NCI-H460 (cell line): ENCODE results near the gene GALNT13. TPM values are rescaled to one million over a fixed set of nuclear protein-coding genes. Genes with fewer than 3 reads are reported as not detected.

Experiments used
- DNase-seq: peaks from one replicate; pipeline ENCODE4 v3.0.0-alpha.2; 2016; ENCODE audit warnings: low read depth; ENCODE audit errors: extremely low read depth
- total RNA-seq: library from RNA; depleted of rRNA; stranded (reverse); fragments of >200 nt; shearing (Covaris generic); gene quantifications from 2 replicates; pipeline ENCODE4 v1.2.3, GENCODE V29; 2014

The GALNT13 gene
- total RNA-seq, 1 experiment from 2014 or later: 30.7 TPM

GRCh38 chr2:154203206-154203605, 331.5 kb downstream of the GALNT13 start:
- no peak for DNase-seq

GRCh38 chr2:154203902-154204301, 332.2 kb downstream of the GALNT13 start:
- no peak for DNase-seq

- DNase-seq: no peak
Measured at GRCh38 chr2:154207288-154208047, 335.7 kb downstream of the GALNT13 start.

- DNase-seq: no peak
Measured at GRCh38 chr2:154223726-154224125, 352.0 kb downstream of the GALNT13 start.

- DNase-seq: no peak
Measured at GRCh38 chr2:154226931-154227330, 355.2 kb downstream of the GALNT13 start.

- DNase-seq: no peak
Measured at GRCh38 chr2:154228566-154229280, 357.0 kb downstream of the GALNT13 start.

GRCh38 chr2:154229966-154230365, 358.2 kb downstream of the GALNT13 start:
- DNase-seq: no peak

- DNase-seq: no peak
Measured at GRCh38 chr2:154231021-154231420, 359.3 kb downstream of the GALNT13 start.

- no peak for DNase-seq
Measured at GRCh38 chr2:154233231-154233630, 361.5 kb downstream of the GALNT13 start.

GRCh38 chr2:154238252-154238651, 366.5 kb downstream of the GALNT13 start:
- no peak for DNase-seq

- no peak for DNase-seq
Measured at GRCh38 chr2:154240316-154240715, 368.6 kb downstream of the GALNT13 start.

- DNase-seq: no peak
Measured at GRCh38 chr2:154240921-154241379, 369.2 kb downstream of the GALNT13 start.

GRCh38 chr2:154242687-154243086, 371.0 kb downstream of the GALNT13 start:
- no peak for DNase-seq

- DNase-seq: no peak
Measured at GRCh38 chr2:154243685-154244084, 372.0 kb downstream of the GALNT13 start.

GRCh38 chr2:154244932-154245331, 373.2 kb downstream of the GALNT13 start:
- DNase-seq: no peak

- DNase-seq: no peak
Measured at GRCh38 chr2:154247503-154247902, 375.8 kb downstream of the GALNT13 start.

- DNase-seq: no peak
Measured at GRCh38 chr2:154256136-154256535, 384.4 kb downstream of the GALNT13 start.

- DNase-seq: no peak
Measured at GRCh38 chr2:154259030-154259429, 387.3 kb downstream of the GALNT13 start.

- DNase-seq: no peak
Measured at GRCh38 chr2:154261473-154262027, 389.8 kb downstream of the GALNT13 start.

GRCh38 chr2:154263206-154263605, 391.5 kb downstream of the GALNT13 start:
- no peak for DNase-seq

GRCh38 chr2:154264024-154264423, 392.3 kb downstream of the GALNT13 start:
- no peak for DNase-seq

GRCh38 chr2:154267983-154268382, 396.3 kb downstream of the GALNT13 start:
- no peak for DNase-seq
